WTC11 (cell line): ENCODE results near the gene KLF1. TPM values are rescaled to one million over a fixed set of nuclear protein-coding genes. Genes with fewer than 3 reads are reported as not detected.
A peak's percentile ranks its signal among the peaks of the same experiment; 100 is the strongest.

Source experiments
- ATAC-seq: fragments of 200-7000 bp; cut with Tn5 transposase; 2 replicates; pipeline ENCODE4 v1.10.0; 2021; ENCODE audit warnings: mild to moderate bottlenecking, moderate library complexity
- CTCF ChIA-PET: fragments of 300-600 bp; sonication (Branson Sonifier 250); formaldehyde crosslinking; loops from one replicate; lab custom pipeline; 2021; ENCODE audit warnings: antibody characterized with exemption; lab: Charles Lee
- POLR2A ChIA-PET: fragments of 350-600 bp; sonication (Branson Sonifier 250); formaldehyde crosslinking; loops from one replicate; lab custom pipeline; 2021; ENCODE audit warnings: antibody characterized with exemption; lab: Charles Lee
- DNase-seq: peaks from one replicate; pipeline ENCODE4 v3.0.0; 2021; ENCODE audit warnings: low spot score
- H3K27ac Mint-ChIP-seq: 2 replicates; pipeline ENCODE4 v1.8.0; 2021; ENCODE audit warnings: mixed read lengths
- H3K27me3 Mint-ChIP-seq: 2 replicates; pipeline ENCODE4 v1.8.0; 2021; ENCODE audit warnings: low read depth, mild to moderate bottlenecking, moderate library complexity, mixed read lengths
- H3K36me3 Mint-ChIP-seq: 2 replicates; pipeline ENCODE4 v1.8.0; 2021; ENCODE audit warnings: mixed read lengths
- H3K4me1 Mint-ChIP-seq: 2 replicates; pipeline ENCODE4 v1.8.0; 2022; ENCODE audit warnings: mixed read lengths
- H3K4me3 Mint-ChIP-seq: 2 replicates; pipeline ENCODE4 v1.8.0; 2021; ENCODE audit warnings: mild to moderate bottlenecking, moderate library complexity, mixed read lengths
- H3K9me3 Mint-ChIP-seq: 2 replicates; pipeline ENCODE4 v1.8.0; 2021; ENCODE audit warnings: mixed read lengths
- AFF4 ChIP-seq: sonication (generic); formaldehyde crosslinking; IDR thresholded peaks from 2 replicates; pipeline ENCODE4 v1.8.1; 2023; ENCODE audit warnings: mild to moderate bottlenecking, missing genetic modification reagents, borderline replicate concordance
- E2F5 ChIP-seq: sonication (generic); formaldehyde crosslinking; IDR thresholded peaks from 2 replicates; pipeline ENCODE4 v1.8.1; 2022; ENCODE audit warnings: mild to moderate bottlenecking, moderate library complexity, missing genetic modification reagents
- ESRRA ChIP-seq: sonication (generic); formaldehyde crosslinking; IDR thresholded peaks from 2 replicates; pipeline ENCODE4 v1.8.1; 2022; ENCODE audit warnings: mild to moderate bottlenecking, missing genetic modification reagents, borderline replicate concordance
- ETV6 ChIP-seq: sonication (generic); formaldehyde crosslinking; IDR thresholded peaks from 2 replicates; pipeline ENCODE4 v1.8.1; 2022; ENCODE audit warnings: mild to moderate bottlenecking, missing genetic modification reagents
- JUN ChIP-seq: sonication (generic); formaldehyde crosslinking; IDR thresholded peaks from 2 replicates; pipeline ENCODE4 v1.8.0; 2023; ENCODE audit warnings: mild to moderate bottlenecking, missing genetic modification reagents
- NFYB ChIP-seq: sonication (generic); formaldehyde crosslinking; conservative IDR thresholded peaks from 2 replicates; pipeline ENCODE4 v1.8.0; 2022; ENCODE audit warnings: low read depth, missing genetic modification reagents
- SP1 ChIP-seq: sonication (generic); formaldehyde crosslinking; conservative IDR thresholded peaks from 2 replicates; pipeline ENCODE4 v1.8.1; 2022; ENCODE audit warnings: missing genetic modification reagents
- total RNA-seq: library from RNA; stranded (reverse); gene quantifications from 3 replicates; pipeline ENCODE4 v1.2.3, GENCODE V29; 2021
- TF ChIP-seq, protein P1 (sequence below): fragments of 250-450 bp; sonication (Bioruptor Pico); IDR thresholded peaks from 2 replicates; pipeline ENCODE4 v1.9.0; 2021; ENCODE audit warnings: mild to moderate bottlenecking
- TF ChIP-seq, protein P2 (sequence below): sonication (generic); formaldehyde crosslinking; IDR thresholded peaks from 2 replicates; pipeline ENCODE4 v1.8.0; 2022; ENCODE audit warnings: missing genetic modification reagents

KLF1 gene
- total RNA-seq, 1 experiment from 2014 or later: 0.72 TPM

- Mint-ChIP-seq H3K27ac (no peak overlapping the region), H3K4me3 (peak overlapping the region; percentile 76; the same call in 1 of the 2 replicates)
- peak; percentile 71 for DNase-seq
Measured at GRCh38 chr19:12868540-12869112, 18.4 kb downstream of the KLF1 start.

GRCh38 chr19:12867120-12868099 lies 19.6 kb downstream of the KLF1 start:
- Mint-ChIP-seq H3K36me3 (peaks cover 25% of the 10 kb centered on the region), H3K4me1 (peaks cover 28% of the 10 kb centered on the region), H3K27me3 (peaks cover 12% of the 10 kb centered on the region; the same call in 1 of the 2 replicates), H3K4me3 (peak overlapping the region; percentile 76), H3K27ac (peak overlapping the region; percentile 87), H3K9me3 (peaks cover 8% of the 10 kb centered on the region)
- TF ChIP-seq ESRRA (CRISPR knock-in tag) (no peak), JUN (CRISPR knock-in tag) (no peak), AFF4 (CRISPR knock-in tag) (no peak), SP1 (CRISPR knock-in tag) (peak; percentile 73), ETV6 (peak; percentile 21; the same call in 1 of the 2 replicates)
- TF ChIP-seq, protein P1, sequence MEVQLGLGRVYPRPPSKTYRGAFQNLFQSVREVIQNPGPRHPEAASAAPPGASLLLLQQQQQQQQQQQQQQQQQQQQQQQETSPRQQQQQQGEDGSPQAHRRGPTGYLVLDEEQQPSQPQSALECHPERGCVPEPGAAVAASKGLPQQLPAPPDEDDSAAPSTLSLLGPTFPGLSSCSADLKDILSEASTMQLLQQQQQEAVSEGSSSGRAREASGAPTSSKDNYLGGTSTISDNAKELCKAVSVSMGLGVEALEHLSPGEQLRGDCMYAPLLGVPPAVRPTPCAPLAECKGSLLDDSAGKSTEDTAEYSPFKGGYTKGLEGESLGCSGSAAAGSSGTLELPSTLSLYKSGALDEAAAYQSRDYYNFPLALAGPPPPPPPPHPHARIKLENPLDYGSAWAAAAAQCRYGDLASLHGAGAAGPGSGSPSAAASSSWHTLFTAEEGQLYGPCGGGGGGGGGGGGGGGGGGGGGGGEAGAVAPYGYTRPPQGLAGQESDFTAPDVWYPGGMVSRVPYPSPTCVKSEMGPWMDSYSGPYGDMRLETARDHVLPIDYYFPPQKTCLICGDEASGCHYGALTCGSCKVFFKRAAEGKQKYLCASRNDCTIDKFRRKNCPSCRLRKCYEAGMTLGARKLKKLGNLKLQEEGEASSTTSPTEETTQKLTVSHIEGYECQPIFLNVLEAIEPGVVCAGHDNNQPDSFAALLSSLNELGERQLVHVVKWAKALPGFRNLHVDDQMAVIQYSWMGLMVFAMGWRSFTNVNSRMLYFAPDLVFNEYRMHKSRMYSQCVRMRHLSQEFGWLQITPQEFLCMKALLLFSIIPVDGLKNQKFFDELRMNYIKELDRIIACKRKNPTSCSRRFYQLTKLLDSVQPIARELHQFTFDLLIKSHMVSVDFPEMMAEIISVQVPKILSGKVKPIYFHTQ (CRISPR knock-in tag): no peak
- TF ChIP-seq, protein P2, sequence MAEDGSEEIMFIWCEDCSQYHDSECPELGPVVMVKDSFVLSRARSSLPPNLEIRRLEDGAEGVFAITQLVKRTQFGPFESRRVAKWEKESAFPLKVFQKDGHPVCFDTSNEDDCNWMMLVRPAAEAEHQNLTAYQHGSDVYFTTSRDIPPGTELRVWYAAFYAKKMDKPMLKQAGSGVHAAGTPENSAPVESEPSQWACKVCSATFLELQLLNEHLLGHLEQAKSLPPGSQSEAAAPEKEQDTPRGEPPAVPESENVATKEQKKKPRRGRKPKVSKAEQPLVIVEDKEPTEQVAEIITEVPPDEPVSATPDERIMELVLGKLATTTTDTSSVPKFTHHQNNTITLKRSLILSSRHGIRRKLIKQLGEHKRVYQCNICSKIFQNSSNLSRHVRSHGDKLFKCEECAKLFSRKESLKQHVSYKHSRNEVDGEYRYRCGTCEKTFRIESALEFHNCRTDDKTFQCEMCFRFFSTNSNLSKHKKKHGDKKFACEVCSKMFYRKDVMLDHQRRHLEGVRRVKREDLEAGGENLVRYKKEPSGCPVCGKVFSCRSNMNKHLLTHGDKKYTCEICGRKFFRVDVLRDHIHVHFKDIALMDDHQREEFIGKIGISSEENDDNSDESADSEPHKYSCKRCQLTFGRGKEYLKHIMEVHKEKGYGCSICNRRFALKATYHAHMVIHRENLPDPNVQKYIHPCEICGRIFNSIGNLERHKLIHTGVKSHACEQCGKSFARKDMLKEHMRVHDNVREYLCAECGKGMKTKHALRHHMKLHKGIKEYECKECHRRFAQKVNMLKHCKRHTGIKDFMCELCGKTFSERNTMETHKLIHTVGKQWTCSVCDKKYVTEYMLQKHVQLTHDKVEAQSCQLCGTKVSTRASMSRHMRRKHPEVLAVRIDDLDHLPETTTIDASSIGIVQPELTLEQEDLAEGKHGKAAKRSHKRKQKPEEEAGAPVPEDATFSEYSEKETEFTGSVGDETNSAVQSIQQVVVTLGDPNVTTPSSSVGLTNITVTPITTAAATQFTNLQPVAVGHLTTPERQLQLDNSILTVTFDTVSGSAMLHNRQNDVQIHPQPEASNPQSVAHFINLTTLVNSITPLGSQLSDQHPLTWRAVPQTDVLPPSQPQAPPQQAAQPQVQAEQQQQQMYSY: peak; percentile 77
- POLR2A ChIA-PET: interaction anchor here (1.0 kb wide), 1 partner anchor 20 kb away, joined by 4 read pairs; no protein-coding TSS in a partner anchor
- ATAC-seq (peak; percentile 81), DNase-seq (peak; percentile 91)
- CTCF ChIA-PET: interaction anchor here (1.0 to 1.5 kb wide), 3 partner anchors 18 to 21 kb away, joined by 3 to 4 read pairs (median 4); no protein-coding TSS in a partner anchor

More at GRCh38 chr19:12868540-12869112, 18.4 kb downstream of the KLF1 start:
- H3K9me3 Mint-ChIP-seq: peaks cover 8% of the 10 kb centered on the region
- TF ChIP-seq E2F5 (CRISPR knock-in tag) (no peak), NFYB (CRISPR knock-in tag) (peak; percentile 83)
- peaks cover 28% of the 10 kb centered on the region for H3K4me1 Mint-ChIP-seq
- H3K36me3 Mint-ChIP-seq: peaks cover 38% of the 10 kb centered on the region
- peaks cover 18% of the 10 kb centered on the region for H3K27me3 Mint-ChIP-seq
- peak; percentile 12 for ATAC-seq
- ChIA-PET POLR2A (no interaction called here), CTCF (interaction anchor here (0.9 kb wide), 1 partner anchor 22 kb away, joined by 3 read pairs; no protein-coding TSS in a partner anchor)
